ENCODE results near the gene PPP3CA. TPM values are rescaled to one million over a fixed set of nuclear protein-coding genes. Genes with fewer than 3 reads are reported as not detected.
A peak's percentile ranks its signal among the peaks of the same experiment; 100 is the strongest.

PPP3CA gene
- total RNA-seq, 2 experiments from 2014 or later: 24.6 to 25.9 TPM

DNA sequence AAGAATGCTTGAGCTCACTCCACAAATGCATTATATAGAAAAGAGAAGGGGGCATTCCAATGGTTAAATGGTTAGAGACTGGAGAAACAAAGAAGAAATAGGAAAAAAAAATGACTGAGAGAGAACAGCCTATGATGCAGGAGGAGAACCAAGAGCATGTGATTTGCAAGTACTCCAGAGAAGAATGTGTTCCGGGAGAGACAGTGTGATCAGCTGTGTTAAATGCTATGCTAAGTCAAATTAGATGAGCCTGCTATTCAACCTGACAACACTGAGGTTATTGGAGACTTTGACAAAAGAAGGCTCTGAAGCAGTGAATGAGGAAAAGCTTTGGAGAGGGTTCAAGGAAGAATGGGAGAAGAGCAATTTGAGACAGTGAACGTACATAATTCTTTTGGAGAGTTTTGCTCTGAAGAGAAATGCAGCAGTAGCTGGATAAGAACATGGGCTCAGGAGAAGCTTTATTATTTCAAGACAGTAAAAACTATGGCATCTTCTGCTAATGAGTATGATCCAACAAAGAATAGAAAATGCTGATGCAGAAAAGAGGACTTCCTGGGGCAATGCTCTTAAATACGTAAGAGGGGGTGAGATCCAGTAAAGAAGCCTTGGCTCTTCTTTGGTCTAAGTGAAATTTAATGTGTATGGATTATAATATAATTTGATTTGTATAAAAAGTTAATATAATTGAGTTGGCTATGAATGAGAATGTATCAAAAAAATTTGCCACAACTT is 66.3 kb downstream of the PPP3CA start:
- H3K36me3 Mint-ChIP-seq (ENCODE audit: low read depth): peaks cover 7% of the 10 kb centered on the region
- POLR2A ChIA-PET: no interaction called here
- H3K27ac Mint-ChIP-seq: no peak overlapping the region
- H3K27me3 Mint-ChIP-seq: no peaks in the 10 kb centered on the region
- H3K9me3 Mint-ChIP-seq: peaks cover 7% of the 10 kb centered on the region
- peaks cover 36% of the 10 kb centered on the region for H3K4me1 Mint-ChIP-seq
- no peak overlapping the region for H3K4me3 Mint-ChIP-seq
- CTCF ChIA-PET: interaction anchor here (0.7 kb wide), 1 partner anchor 28 kb away, joined by 3 read pairs; no protein-coding TSS in a partner anchor
- no peak for DNase-seq

DNA sequence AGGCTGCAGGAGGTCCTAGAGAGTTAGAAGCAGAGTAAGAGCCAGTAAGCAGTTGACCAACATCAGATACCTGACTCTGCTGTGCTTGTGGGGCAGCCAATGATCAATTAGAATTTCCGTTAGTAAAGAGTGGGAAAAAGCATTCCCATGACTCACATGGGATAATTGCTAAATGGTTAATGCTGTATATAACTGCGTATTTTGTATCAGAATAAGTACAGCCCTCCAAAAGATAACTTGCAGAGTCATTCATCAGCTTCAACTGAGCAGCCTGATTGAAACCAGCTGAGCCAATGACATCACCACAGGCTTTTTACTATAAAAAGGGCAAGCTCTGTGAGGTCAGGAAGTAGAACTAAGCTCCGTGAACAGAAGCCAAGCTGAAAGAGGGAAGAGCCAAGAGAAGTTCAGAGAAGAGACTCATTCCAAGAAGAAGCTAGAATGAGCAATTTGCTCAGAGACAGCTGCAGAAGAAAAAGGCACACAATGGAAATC is 67.9 kb downstream of the PPP3CA start:
- ChIA-PET CTCF (no interaction called here), POLR2A (no interaction called here)
- Mint-ChIP-seq H3K9me3 (peaks cover 7% of the 10 kb centered on the region), H3K4me3 (peak overlapping the region; percentile 31), H3K4me1 (peaks cover 33% of the 10 kb centered on the region), H3K27ac (peak overlapping the region; percentile 23), H3K36me3 (ENCODE audit: low read depth) (peaks cover 5% of the 10 kb centered on the region), H3K27me3 (no peaks in the 10 kb centered on the region)
- DNase-seq: no peak

DNA sequence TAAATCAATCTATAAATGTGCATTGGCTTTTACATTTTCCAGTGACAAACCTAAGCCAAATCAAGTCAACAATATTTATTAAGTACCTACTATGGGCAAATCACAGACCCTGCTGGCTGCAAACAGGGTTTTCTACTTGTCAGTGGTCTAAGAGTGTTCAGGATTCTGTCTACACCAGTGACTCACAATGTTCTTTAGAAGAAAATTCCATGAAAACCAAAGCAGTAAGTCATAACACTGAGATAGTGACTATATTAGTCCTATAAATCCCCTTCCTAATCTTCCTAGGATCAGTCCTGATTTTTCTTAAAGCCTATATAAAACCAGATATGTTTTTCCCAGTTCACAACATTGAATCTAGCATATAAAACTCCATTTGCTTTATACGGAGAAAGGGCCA is 69.7 kb downstream of the PPP3CA start:
- ChIA-PET POLR2A (no interaction called here), CTCF (no interaction called here)
- H3K27ac Mint-ChIP-seq: no peak overlapping the region
- peaks cover 5% of the 10 kb centered on the region for H3K9me3 Mint-ChIP-seq
- H3K4me3 Mint-ChIP-seq: no peak overlapping the region
- H3K36me3 Mint-ChIP-seq (ENCODE audit: low read depth): peaks cover 5% of the 10 kb centered on the region
- no peaks in the 10 kb centered on the region for H3K27me3 Mint-ChIP-seq
- DNase-seq: no peak
- peaks cover 21% of the 10 kb centered on the region for H3K4me1 Mint-ChIP-seq

DNA sequence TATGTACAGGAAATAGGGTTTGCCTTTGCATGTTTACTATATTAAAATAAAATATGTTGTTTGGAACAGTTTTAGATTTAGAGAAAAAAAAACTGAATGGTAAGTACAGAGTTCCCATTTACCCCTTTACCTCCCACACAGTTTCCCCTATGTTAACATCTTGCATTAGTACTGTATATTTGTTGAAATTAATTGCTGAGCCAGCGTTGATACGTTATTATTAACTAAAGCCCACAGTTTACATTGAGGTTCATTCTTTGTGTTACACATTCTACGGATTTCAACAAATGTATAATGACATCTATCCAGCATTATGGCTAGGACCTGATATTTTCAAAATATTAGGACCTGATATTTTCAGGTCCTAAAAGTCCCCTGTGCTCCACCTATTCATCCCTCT is 70.7 kb downstream of the PPP3CA start:
- CTCF ChIA-PET: no interaction called here
- no peaks in the 10 kb centered on the region for H3K27me3 Mint-ChIP-seq

DNA sequence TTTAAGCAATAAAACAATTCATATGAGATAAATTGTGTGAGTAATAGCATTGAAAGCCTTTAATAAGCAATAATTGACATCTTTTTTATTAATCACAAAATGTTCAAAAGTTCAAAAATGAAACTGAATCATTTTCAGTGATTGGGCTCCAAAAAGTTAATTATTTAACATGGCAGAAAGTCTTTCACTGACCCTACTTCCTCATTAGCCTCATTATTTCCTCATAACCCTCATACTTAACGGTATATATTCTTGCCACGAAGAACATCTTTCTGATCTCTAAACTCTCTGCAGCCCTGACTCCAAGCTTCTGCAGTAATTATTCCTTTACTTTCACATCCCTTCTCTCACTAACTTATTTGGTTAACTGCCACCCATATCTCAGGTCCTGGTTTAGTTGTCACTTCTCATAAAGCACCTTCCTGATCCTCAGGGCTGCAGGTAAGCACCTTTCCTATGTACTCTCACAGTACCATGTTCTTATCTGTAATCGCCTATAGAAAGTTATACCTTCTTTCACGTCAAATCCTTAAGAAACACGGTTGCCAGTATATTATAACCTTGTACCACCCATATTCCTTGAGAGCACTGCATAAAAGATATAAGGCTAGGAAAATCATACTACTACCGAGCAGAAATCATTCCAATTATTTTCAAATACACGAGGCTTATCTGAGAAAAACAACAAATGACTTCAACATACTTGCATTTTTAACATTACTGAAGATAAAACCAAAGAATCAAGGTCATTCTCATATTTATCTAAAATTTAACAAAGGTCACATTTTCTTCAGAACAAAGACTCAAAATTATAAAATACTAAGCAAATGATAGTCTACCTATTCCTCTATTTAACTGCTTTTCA is 72.2 kb downstream of the PPP3CA start:
- Mint-ChIP-seq H3K4me1 (peaks cover 12% of the 10 kb centered on the region), H3K4me3 (no peak overlapping the region), H3K9me3 (peaks cover 5% of the 10 kb centered on the region), H3K36me3 (ENCODE audit: low read depth) (no peaks in the 10 kb centered on the region), H3K27ac (no peak overlapping the region), H3K27me3 (no peaks in the 10 kb centered on the region)
- ChIA-PET CTCF (no interaction called here), POLR2A (no interaction called here)
- no peak for DNase-seq

More for the DNA sequence above, 70.7 kb downstream of the PPP3CA start:
- DNase-seq: no peak
- Mint-ChIP-seq H3K4me1 (peaks cover 11% of the 10 kb centered on the region), H3K36me3 (ENCODE audit: low read depth) (peaks cover 5% of the 10 kb centered on the region), H3K27ac (no peak overlapping the region), H3K9me3 (peaks cover 5% of the 10 kb centered on the region), H3K4me3 (no peak overlapping the region)
- POLR2A ChIA-PET: no interaction called here

DNA sequence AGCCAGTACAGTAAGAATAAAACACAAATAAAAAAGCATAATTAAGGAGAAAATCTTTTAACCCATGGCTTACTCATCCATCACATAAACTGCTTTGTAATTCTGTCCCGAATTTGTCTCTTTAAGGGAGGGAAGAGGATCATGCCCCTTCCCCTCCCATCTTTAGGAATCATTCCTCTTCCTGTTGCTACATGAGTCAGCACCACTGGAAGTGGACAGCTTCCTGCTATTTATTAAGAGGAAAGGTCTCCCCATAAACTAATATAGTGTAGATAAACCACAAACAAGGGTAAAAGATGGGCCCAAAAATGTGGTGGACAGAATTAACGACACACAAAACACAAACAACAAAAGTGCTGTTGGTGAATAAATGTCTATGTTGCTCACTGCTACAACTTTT is 75.8 kb downstream of the PPP3CA start:
- DNase-seq: no peak
- H3K4me1 Mint-ChIP-seq: peaks cover 9% of the 10 kb centered on the region
- no peaks in the 10 kb centered on the region for H3K36me3 Mint-ChIP-seq (ENCODE audit: low read depth)
- H3K9me3 Mint-ChIP-seq: no peaks in the 10 kb centered on the region
- CTCF ChIA-PET: no interaction called here
- no peak overlapping the region for H3K27ac Mint-ChIP-seq
- H3K27me3 Mint-ChIP-seq: no peaks in the 10 kb centered on the region
- no peak overlapping the region for H3K4me3 Mint-ChIP-seq
- POLR2A ChIA-PET: no interaction called here

DNA sequence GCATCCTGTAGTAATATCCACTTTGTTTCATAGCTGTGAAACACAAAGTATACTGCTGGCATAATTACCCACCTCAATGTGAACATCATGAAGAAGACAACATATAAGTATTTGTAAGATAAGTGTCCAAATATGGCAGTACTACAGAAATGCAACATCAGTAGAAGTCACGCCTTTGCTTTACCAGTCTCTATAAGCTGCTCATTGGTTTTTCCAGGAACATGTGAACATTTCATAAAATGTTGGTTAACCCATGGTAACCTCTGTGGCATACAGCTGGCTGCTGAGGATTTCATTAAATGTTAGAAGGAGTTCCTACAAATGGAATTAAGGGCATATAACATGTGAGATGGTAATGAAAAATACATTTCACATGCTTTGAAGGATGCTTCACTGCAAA is 77.6 kb downstream of the PPP3CA start:
- POLR2A ChIA-PET: no interaction called here
- DNase-seq: no peak
- Mint-ChIP-seq H3K4me3 (no peak overlapping the region), H3K9me3 (no peaks in the 10 kb centered on the region), H3K27me3 (peaks cover 1% of the 10 kb centered on the region), H3K4me1 (peaks cover 9% of the 10 kb centered on the region), H3K27ac (no peak overlapping the region), H3K36me3 (ENCODE audit: low read depth) (no peaks in the 10 kb centered on the region)
- CTCF ChIA-PET: interaction anchor here (0.6 kb wide), 1 partner anchor 1908 kb away, joined by 4 read pairs; no protein-coding TSS in a partner anchor

DNA sequence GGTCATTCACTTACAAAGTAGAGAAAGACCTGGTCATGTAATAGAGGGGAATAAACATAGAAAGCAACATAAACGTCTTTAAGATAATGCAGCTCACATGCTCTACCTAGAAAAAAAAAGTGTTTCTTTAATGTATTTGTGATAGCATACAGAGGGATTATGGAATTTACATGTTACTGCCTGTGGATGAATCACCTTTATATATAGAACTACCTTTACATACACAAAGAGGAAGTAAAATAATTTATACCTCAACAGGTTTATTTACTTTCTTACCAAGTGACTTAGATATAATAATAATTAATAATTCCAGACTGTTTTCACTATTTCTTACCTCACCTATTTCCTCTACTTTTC is 81.5 kb downstream of the PPP3CA start:
- peaks cover 9% of the 10 kb centered on the region for H3K4me1 Mint-ChIP-seq
- no peaks in the 10 kb centered on the region for H3K9me3 Mint-ChIP-seq
- no peak for DNase-seq
- no peak overlapping the region for H3K4me3 Mint-ChIP-seq
- ChIA-PET POLR2A (no interaction called here), CTCF (interaction anchor here (0.6 kb wide), 1 partner anchor 26 kb away, joined by 3 read pairs; no protein-coding TSS in a partner anchor)
- H3K27me3 Mint-ChIP-seq: peaks cover 1% of the 10 kb centered on the region
- H3K36me3 Mint-ChIP-seq (ENCODE audit: low read depth): no peaks in the 10 kb centered on the region
- no peak overlapping the region for H3K27ac Mint-ChIP-seq

DNA sequence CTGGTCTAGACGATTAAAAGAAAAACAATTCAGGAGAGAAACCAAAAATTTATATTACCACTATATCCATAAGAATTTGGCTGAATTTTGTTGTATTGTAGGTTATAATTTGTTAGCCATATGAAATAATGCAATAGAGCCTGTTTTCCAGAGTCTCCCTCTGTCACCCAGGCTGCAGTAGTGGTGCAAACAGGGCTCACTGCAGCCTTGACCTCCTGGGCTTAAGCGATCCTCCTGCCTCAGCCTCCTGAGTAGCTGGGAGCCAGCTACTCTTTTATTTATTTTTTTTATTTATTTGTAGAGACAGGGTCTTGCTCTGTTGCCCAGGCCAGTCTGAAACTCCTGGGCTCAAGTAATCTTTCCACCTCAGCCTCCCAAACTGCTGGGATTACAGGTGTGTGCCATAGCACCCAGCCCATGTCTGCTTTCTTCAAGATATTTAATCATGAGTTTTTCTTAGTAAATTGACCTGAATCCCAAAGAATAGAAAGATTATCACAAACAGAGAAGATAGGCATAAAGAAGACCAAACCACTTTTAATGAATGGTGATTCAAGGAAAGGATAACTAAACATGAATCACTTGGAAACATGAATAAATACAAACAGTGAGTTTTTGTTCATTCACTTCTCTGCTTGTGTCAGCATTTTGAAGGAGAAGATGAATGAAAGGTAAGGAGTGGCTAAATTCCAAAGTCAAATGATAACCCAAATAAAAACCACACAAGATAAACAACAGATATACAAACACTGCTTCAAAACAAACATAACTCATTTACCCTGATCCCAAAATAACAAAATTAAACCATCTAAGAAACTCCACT is 82.1 kb downstream of the PPP3CA start:
- Mint-ChIP-seq H3K36me3 (ENCODE audit: low read depth) (no peaks in the 10 kb centered on the region), H3K9me3 (no peaks in the 10 kb centered on the region), H3K4me3 (no peak overlapping the region), H3K4me1 (peaks cover 8% of the 10 kb centered on the region), H3K27ac (no peak overlapping the region), H3K27me3 (peaks cover 1% of the 10 kb centered on the region)
- ChIA-PET CTCF (interaction anchor here (0.6 kb wide), 1 partner anchor 26 kb away, joined by 3 read pairs; no protein-coding TSS in a partner anchor), POLR2A (no interaction called here)
- DNase-seq: no peak

DNA sequence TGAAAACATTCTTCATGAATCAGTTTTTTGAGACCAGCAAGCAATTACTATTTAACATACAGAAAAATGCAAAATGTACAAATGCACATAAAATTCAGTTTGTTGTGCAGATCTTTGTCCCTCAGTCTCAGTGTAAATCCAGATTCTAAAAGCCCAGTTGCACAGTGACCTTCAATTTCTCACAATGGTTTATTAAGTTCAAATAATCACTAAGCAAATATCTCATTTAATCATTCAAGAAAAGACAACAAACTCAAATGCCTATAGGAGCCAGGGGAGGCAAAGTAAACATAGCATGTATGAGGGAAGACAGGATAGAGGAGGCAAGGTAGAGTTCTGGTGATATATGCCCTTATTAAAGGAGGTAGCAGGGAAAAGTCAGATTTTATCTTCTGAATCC is 82.8 kb downstream of the PPP3CA start:
- H3K36me3 Mint-ChIP-seq (ENCODE audit: low read depth): no peaks in the 10 kb centered on the region
- H3K4me3 Mint-ChIP-seq: no peak overlapping the region
- ChIA-PET CTCF (no interaction called here), POLR2A (no interaction called here)
- H3K4me1 Mint-ChIP-seq: peaks cover 4% of the 10 kb centered on the region
- no peaks in the 10 kb centered on the region for H3K9me3 Mint-ChIP-seq
- no peak for DNase-seq
- no peak overlapping the region for H3K27ac Mint-ChIP-seq
- peaks cover 1% of the 10 kb centered on the region for H3K27me3 Mint-ChIP-seq

DNA sequence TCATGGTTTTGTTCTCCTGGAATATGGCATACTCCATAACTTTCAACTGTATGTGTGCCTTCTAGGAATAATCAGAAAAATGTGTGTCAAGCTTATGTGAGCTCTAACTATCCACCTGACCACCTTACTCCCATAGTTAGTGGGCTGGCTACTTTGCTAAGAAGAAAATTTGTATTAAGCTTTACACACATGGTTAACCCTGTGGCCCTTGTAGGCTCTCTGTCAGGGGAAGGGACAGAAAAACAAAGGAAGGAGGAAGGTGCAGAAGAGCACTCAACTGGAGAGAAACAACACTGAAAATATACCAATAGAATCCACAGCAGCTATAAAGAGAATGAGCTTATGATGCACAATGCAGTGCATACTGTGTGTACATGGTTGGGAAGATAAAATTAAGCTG is 84.6 kb downstream of the PPP3CA start:
- no peak overlapping the region for H3K27ac Mint-ChIP-seq
- ChIA-PET POLR2A (no interaction called here), CTCF (interaction anchor here (0.8 kb wide), 1 partner anchor 64 kb away, joined by 3 read pairs; no protein-coding TSS in a partner anchor)
- peaks cover 11% of the 10 kb centered on the region for H3K4me1 Mint-ChIP-seq
- peaks cover 2% of the 10 kb centered on the region for H3K9me3 Mint-ChIP-seq
- H3K27me3 Mint-ChIP-seq: peaks cover 1% of the 10 kb centered on the region
- no peak overlapping the region for H3K4me3 Mint-ChIP-seq
- no peak for DNase-seq
- H3K36me3 Mint-ChIP-seq (ENCODE audit: low read depth): no peaks in the 10 kb centered on the region

DNA sequence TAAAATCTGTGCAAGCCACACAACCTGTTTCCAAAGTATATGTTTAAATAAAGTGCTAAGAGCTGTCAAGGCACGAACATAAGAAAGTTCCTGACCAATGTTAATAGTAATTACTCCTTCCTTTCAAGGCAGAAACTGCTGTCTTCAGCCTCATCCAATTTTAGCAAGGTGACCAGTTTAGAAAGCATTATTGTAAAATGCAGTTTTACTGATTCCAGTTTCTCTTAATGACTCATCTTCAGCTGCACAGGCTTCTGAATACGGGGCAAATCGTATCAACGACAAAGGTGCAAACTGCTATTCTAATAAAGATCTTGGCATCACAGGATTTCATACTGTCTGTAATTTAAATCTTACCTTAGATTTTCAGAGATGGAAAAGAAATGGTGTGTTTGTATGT is 87.5 kb downstream of the PPP3CA start:
- H3K27ac Mint-ChIP-seq: no peak overlapping the region
- peaks cover 2% of the 10 kb centered on the region for H3K9me3 Mint-ChIP-seq
- no peak for DNase-seq
- H3K27me3 Mint-ChIP-seq: no peaks in the 10 kb centered on the region
- H3K36me3 Mint-ChIP-seq (ENCODE audit: low read depth): no peaks in the 10 kb centered on the region
- CTCF ChIA-PET: no interaction called here
- H3K4me3 Mint-ChIP-seq: no peak overlapping the region
- POLR2A ChIA-PET: no interaction called here
- peaks cover 11% of the 10 kb centered on the region for H3K4me1 Mint-ChIP-seq

DNA sequence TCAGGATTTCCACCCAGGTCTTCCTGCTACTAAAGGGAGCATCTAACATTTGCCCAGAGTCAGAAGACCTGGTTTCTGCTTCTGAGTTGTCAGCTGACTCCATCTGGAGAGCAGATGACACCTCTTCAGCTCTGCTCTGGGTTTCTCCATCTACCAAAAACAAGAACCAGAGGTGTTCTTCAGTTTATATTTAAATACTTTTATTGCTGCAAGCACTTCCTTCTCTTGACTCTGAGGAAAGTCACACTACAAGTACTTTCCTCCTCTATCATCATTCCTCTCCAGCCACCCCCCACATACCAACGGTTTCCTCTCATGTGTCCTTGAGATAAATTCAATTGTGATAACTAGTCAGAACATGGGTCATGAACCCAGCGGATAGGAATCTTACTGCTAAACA is 88.4 kb downstream of the PPP3CA start:
- H3K36me3 Mint-ChIP-seq (ENCODE audit: low read depth): no peaks in the 10 kb centered on the region
- POLR2A ChIA-PET: no interaction called here
- H3K27me3 Mint-ChIP-seq: no peaks in the 10 kb centered on the region
- peaks cover 11% of the 10 kb centered on the region for H3K4me1 Mint-ChIP-seq
- peaks cover 2% of the 10 kb centered on the region for H3K9me3 Mint-ChIP-seq
- CTCF ChIA-PET: no interaction called here
- DNase-seq: no peak
- no peak overlapping the region for H3K27ac Mint-ChIP-seq
- H3K4me3 Mint-ChIP-seq: no peak overlapping the region
